H9 (cell line): ENCODE measurements around the gene PAPOLA. TPM values are rescaled to one million over a fixed set of nuclear protein-coding genes. Genes with fewer than 3 reads are reported as not detected.

Experiments
- DNase-seq: peaks from one replicate; pipeline ENCODE4 v3.0.0-alpha.2; 2017
- H2AFZ ChIP-seq: one replicate; pipeline ENCODE4 v1.6.1; 2013; ENCODE audit warnings: mild to moderate bottlenecking, low read length, control low read depth, moderate library complexity
- H2AK5ac ChIP-seq: 2 replicates; pipeline ENCODE4 v1.6.1; 2013; ENCODE audit warnings: low read length, control low read depth, mixed read lengths; ENCODE audit not compliant: insufficient read length
- H2BK120ac ChIP-seq: one replicate; pipeline ENCODE4 v1.6.1; 2013; ENCODE audit warnings: low read depth, mild to moderate bottlenecking, low read length, control low read depth, inconsistent platforms; ENCODE audit not compliant: poor library complexity, severe bottlenecking
- H2BK12ac ChIP-seq: 2 replicates; pipeline ENCODE4 v1.6.1; 2013; ENCODE audit warnings: low read length, control low read depth, mixed read lengths, low read depth; ENCODE audit not compliant: insufficient read length
- H2BK15ac ChIP-seq: 2 replicates; pipeline ENCODE4 v1.6.1; 2013; ENCODE audit warnings: low read depth, low read length, control low read depth
- H2BK20ac ChIP-seq: one replicate; pipeline ENCODE4 v1.6.1; 2013; ENCODE audit warnings: low read depth, mild to moderate bottlenecking, low read length, control low read depth, inconsistent platforms; ENCODE audit not compliant: poor library complexity, severe bottlenecking
- H2BK5ac ChIP-seq: 2 replicates; pipeline ENCODE4 v1.6.1; 2013; ENCODE audit warnings: low read length, control low read depth, mixed read lengths; ENCODE audit not compliant: insufficient read length
- H3K14ac ChIP-seq: 2 replicates; pipeline ENCODE4 v1.6.1; 2013; ENCODE audit warnings: low read length, control low read depth; ENCODE audit not compliant: insufficient read depth
- H3K18ac ChIP-seq: 2 replicates; pipeline ENCODE4 v1.6.1; 2013; ENCODE audit warnings: low read depth, mild to moderate bottlenecking, mixed read lengths, low read length, control low read depth; ENCODE audit not compliant: insufficient read length
- H3K23ac ChIP-seq: 2 replicates; pipeline ENCODE4 v1.6.1; 2013; ENCODE audit warnings: low read length, control low read depth, mixed read lengths, low read depth; ENCODE audit not compliant: insufficient read length
- H3K23me2 ChIP-seq: 2 replicates; pipeline ENCODE4 v1.6.1; 2013; ENCODE audit warnings: low read depth, mild to moderate bottlenecking, mixed read lengths, low read length, control low read depth; ENCODE audit not compliant: insufficient read length, poor library complexity, severe bottlenecking
- H3K27ac ChIP-seq: 2 replicates; pipeline ENCODE4 v1.5.1; 2013; ENCODE audit warnings: low read length, control low read depth, mixed read lengths, low read depth; ENCODE audit not compliant: insufficient read length
- H3K27me3 ChIP-seq: 2 replicates; pipeline ENCODE4 v1.6.1; 2013; ENCODE audit warnings: low read length, control low read depth, inconsistent platforms; ENCODE audit not compliant: insufficient read depth
- H3K4ac ChIP-seq: 2 replicates; pipeline ENCODE4 v1.6.1; 2013; ENCODE audit warnings: low read depth, mild to moderate bottlenecking, control low read depth, inconsistent platforms, low read length, moderate library complexity
- H3K4me1 ChIP-seq: 2 replicates; pipeline ENCODE4 v1.6.1; 2013; ENCODE audit warnings: low read length, control low read depth, inconsistent platforms; ENCODE audit not compliant: insufficient read depth
- H3K4me2 ChIP-seq: 2 replicates; pipeline ENCODE4 v1.6.1; 2013; ENCODE audit warnings: low read length, control low read depth, mixed read lengths; ENCODE audit not compliant: insufficient read length, insufficient read depth
- H3K56ac ChIP-seq: 2 replicates; pipeline ENCODE4 v1.6.1; 2013; ENCODE audit warnings: low read depth, mild to moderate bottlenecking, mixed read lengths, low read length, control low read depth; ENCODE audit not compliant: insufficient read length
- H3K79me1 ChIP-seq: 2 replicates; pipeline ENCODE4 v1.6.1; 2013; ENCODE audit warnings: low read depth, mild to moderate bottlenecking, moderate library complexity, low read length, control low read depth, inconsistent platforms; ENCODE audit not compliant: insufficient read depth, poor library complexity, severe bottlenecking
- H3K79me2 ChIP-seq: 2 replicates; pipeline ENCODE4 v1.6.1; 2013; ENCODE audit warnings: low read length, control low read depth, inconsistent platforms; ENCODE audit not compliant: insufficient read depth
- H3K9ac ChIP-seq: 2 replicates; pipeline ENCODE4 v1.6.1; 2013; ENCODE audit warnings: low read length, control low read depth, mixed read lengths; ENCODE audit not compliant: insufficient read length; ENCODE audit errors: extremely low read depth
- H3K9me3 ChIP-seq: one replicate; pipeline ENCODE4 v1.6.1; 2013; ENCODE audit warnings: low read depth, low read length, inconsistent platforms; ENCODE audit not compliant: control insufficient read depth
- H3T11ph ChIP-seq: one replicate; pipeline ENCODE4 v1.6.1; 2013; ENCODE audit warnings: mild to moderate bottlenecking, low read length, control low read depth, inconsistent platforms
- H4K20me1 ChIP-seq: one replicate; pipeline ENCODE4 v1.6.1; 2013; ENCODE audit not compliant: control insufficient read depth, insufficient read length, insufficient read depth
- H4K5ac ChIP-seq: 2 replicates; pipeline ENCODE4 v1.6.1; 2013; ENCODE audit warnings: low read depth, mild to moderate bottlenecking, mixed read lengths, low read length, control low read depth; ENCODE audit not compliant: insufficient read length
- H4K8ac ChIP-seq: replicated peaks from 2 replicates; pipeline ENCODE4 v1.6.1; 2013; ENCODE audit warnings: low read length, control low read depth, mixed read lengths, low read depth; ENCODE audit not compliant: insufficient read length
- H4K91ac ChIP-seq: 2 replicates; pipeline ENCODE4 v1.6.1; 2013; ENCODE audit warnings: low read depth, mild to moderate bottlenecking, moderate library complexity, mixed read lengths, low read length, control low read depth; ENCODE audit not compliant: insufficient read length
- H3K27ac Mint-ChIP-seq, 3 experiments: 2 replicates in 2 of 3; 3 replicates in 1 of 3; pipeline ENCODE4 v1.8.0; 2020 to 2021; ENCODE audit warnings: mixed read lengths in 3 of 3, mild to moderate bottlenecking in 1 of 3, moderate library complexity in 1 of 3
- H3K27me3 Mint-ChIP-seq: 2 replicates; pipeline ENCODE4 v1.8.0; 2021; ENCODE audit warnings: low read depth, mild to moderate bottlenecking, moderate library complexity, mixed read lengths
- H3K36me3 Mint-ChIP-seq, 3 experiments: 2 replicates in 2 of 3; 3 replicates in 1 of 3; pipeline ENCODE4 v1.8.0; 2020 to 2021; ENCODE audit warnings: low read depth in 3 of 3, mixed read lengths in 3 of 3; ENCODE audit not compliant: insufficient read depth in 1 of 3
- H3K4me1 Mint-ChIP-seq, 2 experiments: 2 replicates each; pipeline ENCODE4 v1.8.0; 2020; ENCODE audit warnings: mixed read lengths in 2 of 2
- H3K4me3 Mint-ChIP-seq, 2 experiments: 2 replicates in 1 of 2; 3 replicates in 1 of 2; pipeline ENCODE4 v1.8.0; 2020 to 2021; ENCODE audit warnings: mild to moderate bottlenecking in 2 of 2, mixed read lengths in 2 of 2, moderate library complexity in 1 of 2
- H3K9me3 Mint-ChIP-seq, 2 experiments: 2 replicates in 1 of 2; 3 replicates in 1 of 2; pipeline ENCODE4 v1.8.0; 2020; ENCODE audit warnings: mild to moderate bottlenecking in 2 of 2, mixed read lengths in 2 of 2, moderate library complexity in 1 of 2
- WGBS: extraction: QIAGEN DNeasy Blood & Tissue Kit; methylation state at CpG from one replicate; pipeline ENCODE4 v1.1.7; 2013; ENCODE audit warnings: missing lambda C conversion rate, low lambda C conversion rate, mixed read lengths; ENCODE audit not compliant: insufficient read length; ENCODE audit errors: extremely low coverage; 5-methylcytosine and 5-hydroxymethylcytosine counted together
- total RNA-seq: library from RNA; stranded (reverse); gene quantifications from 2 replicates; pipeline ENCODE4 v1.2.1, GENCODE V29; 2021
- TF ChIP-seq, protein P1 (sequence below): fragments of 200-600 bp; sonication (generic); conservative IDR thresholded peaks from 3 replicates; pipeline ENCODE4 v1.8.0; 2021; ENCODE audit warnings: antibody characterized with exemption, mild to moderate bottlenecking

The PAPOLA gene
- total RNA-seq, 1 experiment from 2014 or later: 188 TPM

DNA sequence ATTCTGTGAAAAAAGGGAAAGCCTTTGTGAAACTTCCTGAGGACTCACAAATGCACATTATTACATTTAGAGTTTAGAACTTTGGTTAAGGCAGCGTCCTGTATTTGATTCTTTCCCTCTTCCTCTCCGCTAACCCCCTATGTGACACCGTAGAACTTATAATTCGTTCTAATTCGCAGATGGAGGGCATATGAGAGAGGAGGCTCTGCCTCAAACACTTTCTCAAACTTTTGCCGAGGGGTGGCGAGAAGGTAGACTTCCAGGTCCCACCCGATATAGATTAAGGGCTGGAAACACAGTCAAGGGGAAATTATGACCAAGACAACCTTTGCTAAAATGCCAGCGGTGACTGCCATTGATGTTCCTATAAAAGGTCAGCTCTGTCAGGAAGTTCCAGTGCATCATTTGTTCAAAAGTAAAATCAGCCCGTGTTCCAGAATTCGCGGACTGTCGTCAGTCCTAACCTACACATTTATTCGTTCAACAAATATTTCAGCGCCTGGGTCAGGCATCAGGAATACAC lies 904 bp upstream of the PAPOLA start:
- Mint-ChIP-seq H3K4me3 (peak overlapping the region; percentile 98), H3K4me1 (peaks cover 28 to 35% of the 10 kb centered on the region in 2 experiments), H3K36me3 (peaks cover 3 to 21% (median 10%) of the 10 kb centered on the region in 3 experiments; a peak in 6 of 7 replicates), H3K9me3 (no peaks in the 10 kb centered on the region; a peak in 1 of 5 replicates), H3K27me3 (no peaks in the 10 kb centered on the region), H3K27ac (peak overlapping the region; percentile 70 to 100 (median 98); a peak in 6 of 7 replicates)
- Histone ChIP-seq H3K9ac (peak overlapping the region; percentile 91), H3K4me1 (no peaks in the 10 kb centered on the region; the same call in 1 of the 2 replicates), H2BK20ac (no peak overlapping the region), H3K79me1 (peaks cover 3% of the 10 kb centered on the region), H4K91ac (no peak overlapping the region), H2BK12ac (peak overlapping the region; percentile 71), H2BK5ac (no peak overlapping the region), H3T11ph (no peak overlapping the region), H4K8ac (no peak overlapping the region), H3K18ac (peak overlapping the region; percentile 98), H3K56ac (peak overlapping the region; percentile 52), H2BK120ac (peak overlapping the region; percentile 93), H3K27me3 (no peaks in the 10 kb centered on the region), H3K4me2 (peak overlapping the region; percentile 99), H2BK15ac (no peak overlapping the region; the same call in 1 of the 2 replicates), H3K79me2 (peaks cover 34% of the 10 kb centered on the region), H2AFZ (peak overlapping the region; percentile 61), H3K4ac (no peak overlapping the region), H3K14ac (peak overlapping the region; percentile 97), H2AK5ac (no peak overlapping the region), H4K20me1 (no peaks in the 10 kb centered on the region), H3K9me3 (no peaks in the 10 kb centered on the region), H3K27ac (peak overlapping the region; percentile 11), H4K5ac (peak overlapping the region; percentile 79), H3K23ac (no peak overlapping the region), H3K23me2 (peaks cover 10% of the 10 kb centered on the region)
- DNase-seq: no peak
- no CpG with 5 or more reads among the region's 15 CpGs for WGBS
- TF ChIP-seq, protein P1, sequence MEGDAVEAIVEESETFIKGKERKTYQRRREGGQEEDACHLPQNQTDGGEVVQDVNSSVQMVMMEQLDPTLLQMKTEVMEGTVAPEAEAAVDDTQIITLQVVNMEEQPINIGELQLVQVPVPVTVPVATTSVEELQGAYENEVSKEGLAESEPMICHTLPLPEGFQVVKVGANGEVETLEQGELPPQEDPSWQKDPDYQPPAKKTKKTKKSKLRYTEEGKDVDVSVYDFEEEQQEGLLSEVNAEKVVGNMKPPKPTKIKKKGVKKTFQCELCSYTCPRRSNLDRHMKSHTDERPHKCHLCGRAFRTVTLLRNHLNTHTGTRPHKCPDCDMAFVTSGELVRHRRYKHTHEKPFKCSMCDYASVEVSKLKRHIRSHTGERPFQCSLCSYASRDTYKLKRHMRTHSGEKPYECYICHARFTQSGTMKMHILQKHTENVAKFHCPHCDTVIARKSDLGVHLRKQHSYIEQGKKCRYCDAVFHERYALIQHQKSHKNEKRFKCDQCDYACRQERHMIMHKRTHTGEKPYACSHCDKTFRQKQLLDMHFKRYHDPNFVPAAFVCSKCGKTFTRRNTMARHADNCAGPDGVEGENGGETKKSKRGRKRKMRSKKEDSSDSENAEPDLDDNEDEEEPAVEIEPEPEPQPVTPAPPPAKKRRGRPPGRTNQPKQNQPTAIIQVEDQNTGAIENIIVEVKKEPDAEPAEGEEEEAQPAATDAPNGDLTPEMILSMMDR: no peak
